OCI-M2 (cell line): ENCODE data around the gene PCLO.

Experiments
- DNase-seq: peaks from one replicate; lab custom pipeline; 2025; ENCODE audit not compliant: unreplicated experiment; lab: John Stamatoyannopoulos, UW

The PCLO gene, protein sequence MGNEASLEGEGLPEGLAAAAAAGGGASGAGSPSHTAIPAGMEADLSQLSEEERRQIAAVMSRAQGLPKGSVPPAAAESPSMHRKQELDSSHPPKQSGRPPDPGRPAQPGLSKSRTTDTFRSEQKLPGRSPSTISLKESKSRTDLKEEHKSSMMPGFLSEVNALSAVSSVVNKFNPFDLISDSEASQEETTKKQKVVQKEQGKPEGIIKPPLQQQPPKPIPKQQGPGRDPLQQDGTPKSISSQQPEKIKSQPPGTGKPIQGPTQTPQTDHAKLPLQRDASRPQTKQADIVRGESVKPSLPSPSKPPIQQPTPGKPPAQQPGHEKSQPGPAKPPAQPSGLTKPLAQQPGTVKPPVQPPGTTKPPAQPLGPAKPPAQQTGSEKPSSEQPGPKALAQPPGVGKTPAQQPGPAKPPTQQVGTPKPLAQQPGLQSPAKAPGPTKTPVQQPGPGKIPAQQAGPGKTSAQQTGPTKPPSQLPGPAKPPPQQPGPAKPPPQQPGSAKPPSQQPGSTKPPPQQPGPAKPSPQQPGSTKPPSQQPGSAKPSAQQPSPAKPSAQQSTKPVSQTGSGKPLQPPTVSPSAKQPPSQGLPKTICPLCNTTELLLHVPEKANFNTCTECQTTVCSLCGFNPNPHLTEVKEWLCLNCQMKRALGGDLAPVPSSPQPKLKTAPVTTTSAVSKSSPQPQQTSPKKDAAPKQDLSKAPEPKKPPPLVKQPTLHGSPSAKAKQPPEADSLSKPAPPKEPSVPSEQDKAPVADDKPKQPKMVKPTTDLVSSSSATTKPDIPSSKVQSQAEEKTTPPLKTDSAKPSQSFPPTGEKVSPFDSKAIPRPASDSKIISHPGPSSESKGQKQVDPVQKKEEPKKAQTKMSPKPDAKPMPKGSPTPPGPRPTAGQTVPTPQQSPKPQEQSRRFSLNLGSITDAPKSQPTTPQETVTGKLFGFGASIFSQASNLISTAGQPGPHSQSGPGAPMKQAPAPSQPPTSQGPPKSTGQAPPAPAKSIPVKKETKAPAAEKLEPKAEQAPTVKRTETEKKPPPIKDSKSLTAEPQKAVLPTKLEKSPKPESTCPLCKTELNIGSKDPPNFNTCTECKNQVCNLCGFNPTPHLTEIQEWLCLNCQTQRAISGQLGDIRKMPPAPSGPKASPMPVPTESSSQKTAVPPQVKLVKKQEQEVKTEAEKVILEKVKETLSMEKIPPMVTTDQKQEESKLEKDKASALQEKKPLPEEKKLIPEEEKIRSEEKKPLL (N-terminal part only)

DNA sequence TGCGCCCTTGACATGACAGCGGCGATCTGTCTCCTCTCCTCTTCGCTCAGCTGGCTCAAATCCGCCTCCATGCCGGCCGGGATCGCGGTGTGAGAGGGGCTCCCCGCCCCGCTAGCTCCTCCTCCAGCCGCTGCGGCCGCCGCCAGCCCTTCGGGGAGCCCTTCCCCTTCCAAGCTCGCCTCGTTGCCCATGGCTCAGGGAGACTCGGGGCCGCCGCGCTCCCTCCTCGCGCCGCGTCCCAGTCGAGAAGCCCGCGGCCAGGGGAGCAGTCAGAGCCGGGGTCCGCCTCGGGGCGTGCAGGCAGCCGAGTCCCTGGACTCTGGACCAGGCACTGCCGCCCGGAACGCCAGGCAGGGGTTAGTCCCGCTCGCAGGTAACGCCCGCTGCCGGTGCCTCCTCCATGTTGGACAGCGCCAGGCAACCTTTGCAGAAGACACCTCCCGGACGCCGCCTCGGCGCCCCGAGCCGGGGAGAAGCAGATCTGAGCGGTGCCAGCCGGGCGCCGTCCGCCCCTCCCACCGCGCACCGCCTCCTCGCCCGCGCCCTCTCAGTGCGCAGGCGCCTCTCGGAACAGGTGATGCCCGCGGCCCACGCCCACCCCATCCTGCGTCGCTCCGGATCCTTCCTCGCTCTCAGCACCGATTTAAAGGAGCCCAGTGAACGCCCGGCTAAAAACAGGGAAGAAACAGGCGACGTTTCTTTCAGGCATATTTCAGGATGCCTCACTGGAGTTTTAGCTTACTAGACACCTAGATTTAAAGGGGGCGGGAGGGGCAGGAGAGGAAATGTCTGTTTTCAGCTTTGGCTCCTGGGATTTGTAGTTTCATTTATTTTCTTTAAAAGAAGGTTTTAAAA lies at the start of gene PCLO:
Gene PCLO (minus strand): TSS at position 483 of the 855 bp plus-strand sequence. CDS start 292 bp downstream, at position 191.
- DNase-seq = peak; percentile 29

DNA sequence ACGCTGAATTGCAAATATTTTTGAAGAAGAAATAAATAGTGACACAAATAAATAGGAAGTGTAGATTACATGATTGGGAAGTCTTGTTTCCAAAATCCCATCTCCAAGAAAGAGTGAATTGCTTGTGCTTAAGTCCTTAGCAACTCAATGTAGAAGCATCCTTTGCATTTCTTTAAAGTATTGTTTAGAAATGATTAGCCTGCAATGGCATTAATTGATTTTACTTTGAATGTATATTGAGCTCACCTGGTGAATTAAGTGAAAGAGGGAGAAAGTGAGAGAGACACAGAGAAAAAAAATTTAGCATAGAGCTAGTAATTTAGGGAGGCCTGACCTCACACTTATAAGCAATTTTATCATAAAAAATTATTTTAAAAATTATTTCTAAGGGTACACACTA lies 49.0 kb upstream of the PCLO start:
- DNase-seq = no peak

DNA sequence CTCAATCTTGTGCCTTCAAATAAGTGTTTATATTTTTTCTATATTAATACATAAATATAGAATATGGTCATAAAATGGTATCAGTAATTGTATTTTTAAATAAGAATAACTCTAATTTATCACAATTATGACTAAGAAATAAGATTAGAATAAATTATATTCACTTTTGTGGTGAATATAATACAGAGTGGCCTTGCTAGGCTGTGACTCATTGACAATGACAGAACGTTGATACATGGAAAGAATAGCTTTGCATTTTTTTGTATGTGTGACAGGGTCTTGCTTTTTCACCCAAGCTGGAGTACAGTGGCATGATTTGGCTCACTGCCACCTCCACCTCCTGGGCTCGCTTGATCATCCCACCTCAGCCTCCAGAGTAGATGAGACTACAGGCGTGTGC lies 47.8 kb upstream of the PCLO start:
- no peak for DNase-seq

DNA sequence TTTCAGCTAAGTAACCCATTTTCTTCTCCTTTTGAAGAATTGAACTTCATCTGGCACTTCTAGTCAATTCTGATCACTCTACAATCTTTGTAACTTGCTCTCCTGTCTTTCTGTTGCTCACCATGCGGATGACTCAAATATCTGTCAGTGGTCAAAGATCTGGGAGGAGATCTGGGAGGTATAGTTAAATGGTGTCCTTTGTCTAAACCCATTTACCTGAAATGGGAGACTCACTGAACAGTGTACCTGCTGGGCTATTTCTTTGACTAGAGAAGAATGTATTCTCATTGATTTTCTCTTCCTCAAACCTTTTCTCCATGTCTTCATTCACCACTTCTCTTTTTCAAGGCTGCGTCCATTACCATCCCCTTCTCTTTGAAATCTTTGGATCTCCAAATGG lies 42.0 kb upstream of the PCLO start:
- no peak for DNase-seq

DNA sequence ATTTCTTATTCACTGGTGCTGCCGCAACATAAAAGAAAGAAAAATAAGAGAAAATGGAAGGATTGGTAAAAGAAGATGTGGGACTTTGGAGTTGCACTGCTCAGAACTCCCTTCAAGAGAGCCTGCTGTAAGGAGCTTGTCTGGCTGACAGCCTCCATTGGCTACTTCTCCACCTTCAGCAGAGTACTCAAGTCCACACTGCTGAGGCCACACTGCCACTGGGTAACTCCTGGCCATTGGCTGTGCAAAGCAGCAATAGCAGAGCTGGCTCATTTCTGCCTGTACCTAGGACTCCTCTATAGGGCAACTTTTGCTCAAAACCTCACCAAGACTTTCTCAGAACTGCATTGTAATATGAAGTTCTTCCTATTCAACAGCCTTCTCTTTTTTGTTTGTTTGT lies 38.7 kb upstream of the PCLO start:
- DNase-seq = no peak

DNA sequence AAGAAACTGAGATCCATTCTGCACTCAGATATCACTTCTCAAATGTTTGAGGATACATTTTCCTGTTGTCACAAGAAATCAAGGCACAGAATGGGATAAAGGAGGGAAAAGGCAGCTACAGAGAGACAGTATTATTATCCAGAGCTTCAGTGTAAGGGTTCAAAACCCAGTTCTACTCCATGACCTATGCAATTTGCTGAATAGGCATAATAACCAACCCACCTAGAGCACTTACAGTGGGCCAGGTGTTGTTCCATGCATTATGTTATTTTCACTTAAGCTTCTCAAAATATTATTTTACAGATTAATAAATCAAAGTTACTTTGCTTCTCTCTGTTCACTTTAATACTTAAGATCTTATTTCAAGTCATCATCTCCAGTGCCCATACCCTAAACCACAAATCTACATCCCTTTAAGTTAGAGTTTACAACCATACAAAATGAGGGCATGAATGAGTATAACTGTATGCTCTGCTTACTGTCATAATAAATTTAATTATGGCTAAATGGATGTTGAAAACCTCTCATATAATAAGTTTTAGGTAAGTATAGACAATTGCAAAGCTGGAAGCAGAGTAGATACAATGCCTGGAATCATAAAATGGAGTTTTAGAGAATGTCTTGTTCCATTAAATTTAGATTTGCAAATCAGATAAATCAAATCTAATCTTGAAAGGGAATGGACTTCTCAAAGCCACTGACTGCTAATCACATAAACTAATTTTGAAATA lies 28.1 kb upstream of the PCLO start:
- no peak for DNase-seq

DNA sequence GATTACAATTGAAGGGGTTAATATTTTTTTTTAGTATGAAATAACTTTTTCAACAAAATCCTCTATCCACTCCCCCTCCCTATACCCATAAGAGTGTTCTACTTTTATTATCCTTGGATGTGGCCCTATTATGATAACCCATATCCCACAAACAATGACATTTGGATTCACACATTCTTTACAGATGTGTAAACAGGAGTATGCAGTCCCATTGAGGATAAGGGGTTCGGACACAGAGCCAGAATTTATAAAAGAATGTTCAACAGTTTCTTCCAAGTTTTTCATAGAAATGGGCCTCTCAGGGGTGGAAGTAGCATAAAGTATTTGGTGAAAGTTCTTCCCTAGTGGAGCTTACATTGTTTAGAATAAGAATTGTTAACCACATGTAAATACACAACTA lies 16.1 kb upstream of the PCLO start:
- DNase-seq = no peak

DNA sequence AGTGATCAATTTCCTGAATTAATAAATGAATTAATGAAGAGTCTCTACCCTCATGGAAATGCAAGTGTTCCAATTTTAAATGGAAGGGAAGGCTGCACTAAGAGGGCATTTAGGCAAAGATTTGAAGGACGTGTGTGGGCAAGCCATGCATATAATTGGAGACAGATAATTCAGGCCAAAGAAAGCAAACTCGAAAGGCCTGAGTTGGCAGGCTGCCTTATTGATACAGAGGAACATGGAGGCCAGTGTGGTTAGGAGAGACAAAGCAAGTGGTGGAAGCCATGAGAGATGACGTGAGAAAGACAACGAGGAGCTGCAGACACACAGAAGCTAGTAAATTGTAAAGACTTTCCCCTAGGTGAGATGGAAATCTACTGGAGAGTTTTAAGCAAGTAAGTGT lies 15.4 kb upstream of the PCLO start:
- no peak for DNase-seq

DNA sequence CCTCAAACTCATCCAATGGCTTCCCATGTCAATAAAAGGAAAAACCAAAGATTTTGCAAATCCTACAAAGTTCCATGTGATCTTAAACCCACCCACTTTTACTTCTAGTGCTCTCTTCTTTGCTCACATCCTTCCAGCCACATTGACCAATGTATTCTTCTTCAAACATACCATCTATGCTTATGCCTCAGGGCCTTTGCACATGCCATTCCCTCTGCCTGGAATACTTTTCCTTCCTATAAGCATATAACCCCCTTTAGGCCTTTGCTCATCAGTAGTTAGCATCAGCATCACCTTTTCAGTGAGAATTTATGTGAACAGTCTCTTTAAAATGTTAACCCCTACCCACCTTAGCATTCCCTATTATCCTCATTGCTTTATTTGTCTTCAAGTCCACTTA lies 11.0 kb upstream of the PCLO start:
- DNase-seq = no peak

DNA sequence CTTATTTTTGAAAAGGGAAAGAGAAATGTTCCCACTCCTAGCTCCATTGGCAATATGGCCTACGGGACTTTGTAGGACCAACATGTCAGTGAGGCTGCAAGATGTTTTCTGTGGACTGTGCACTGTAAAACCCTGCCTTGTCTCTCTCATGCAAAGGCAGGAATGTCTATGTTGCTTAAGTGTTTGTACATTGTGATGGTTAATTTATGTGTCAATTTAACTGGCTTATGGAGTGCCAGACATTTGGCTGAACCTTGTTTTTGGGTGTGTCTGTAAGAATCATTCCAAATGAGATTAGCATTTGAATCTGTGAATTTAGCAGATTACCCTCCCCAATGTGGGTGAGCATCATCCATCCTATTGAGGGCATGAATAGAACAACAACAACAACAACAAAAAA lies 4.1 kb upstream of the PCLO start:
- DNase-seq = no peak

DNA sequence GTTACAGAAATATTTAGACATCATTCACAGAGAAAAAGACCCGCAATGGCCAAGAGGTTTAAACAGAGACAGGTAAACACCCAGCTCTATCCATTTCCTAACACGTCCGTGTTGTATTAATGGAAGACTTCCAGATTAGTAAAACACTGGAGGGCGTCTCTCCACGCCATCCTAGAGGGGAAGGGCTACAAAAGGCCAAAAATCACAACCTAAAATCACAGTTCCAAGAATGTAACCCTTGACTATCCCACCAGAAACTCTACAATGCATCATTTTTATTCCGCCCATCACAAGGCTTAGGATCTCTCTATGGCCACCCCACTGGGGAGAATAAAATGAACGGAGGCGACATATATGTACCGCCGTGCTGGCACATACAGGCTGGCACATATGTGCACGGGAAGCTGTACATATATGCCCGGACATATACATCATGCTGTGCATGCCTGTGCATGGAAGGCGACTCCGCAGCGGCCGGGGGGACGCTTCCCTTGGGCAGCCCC lies 734 bp downstream of the PCLO start:
- DNase-seq = no peak

DNA sequence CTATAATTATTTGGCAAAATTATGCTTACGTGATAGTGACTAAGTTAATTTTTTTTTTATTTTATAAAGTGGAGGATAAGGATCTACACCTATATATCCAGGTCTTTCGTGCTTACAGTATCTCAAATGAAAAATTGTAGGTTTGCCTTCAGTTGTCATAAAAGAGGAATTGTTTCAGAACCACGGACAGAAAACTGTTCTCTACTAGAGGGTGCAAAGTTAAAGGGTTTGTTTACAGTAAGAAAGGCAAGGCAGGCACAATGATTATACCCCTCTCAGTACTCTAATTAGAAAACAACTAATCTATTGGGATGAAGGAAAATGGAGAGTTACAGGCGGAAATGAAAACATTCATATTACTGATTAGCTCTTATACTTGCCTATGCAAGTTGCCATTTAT lies 1.5 kb downstream of the PCLO start:
- no peak for DNase-seq

DNA sequence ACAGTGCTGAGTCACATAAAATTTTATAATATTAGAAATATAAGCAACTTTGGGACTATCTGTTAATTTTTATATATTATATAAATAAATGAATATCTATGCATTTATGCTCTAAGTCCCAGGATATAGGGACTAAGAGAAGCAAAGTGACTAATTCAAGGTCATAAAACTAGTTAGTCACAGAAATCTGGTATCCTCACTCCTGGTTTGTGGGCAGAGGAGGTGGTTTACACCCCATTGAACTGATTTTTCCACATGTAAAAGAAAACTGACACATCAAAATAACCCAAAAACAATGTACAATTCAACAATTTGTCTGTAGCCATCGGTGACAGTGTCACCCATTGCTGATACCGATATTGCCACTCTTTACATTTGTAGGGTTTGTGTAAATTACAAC lies 3.0 kb downstream of the PCLO start:
- no peak for DNase-seq

DNA sequence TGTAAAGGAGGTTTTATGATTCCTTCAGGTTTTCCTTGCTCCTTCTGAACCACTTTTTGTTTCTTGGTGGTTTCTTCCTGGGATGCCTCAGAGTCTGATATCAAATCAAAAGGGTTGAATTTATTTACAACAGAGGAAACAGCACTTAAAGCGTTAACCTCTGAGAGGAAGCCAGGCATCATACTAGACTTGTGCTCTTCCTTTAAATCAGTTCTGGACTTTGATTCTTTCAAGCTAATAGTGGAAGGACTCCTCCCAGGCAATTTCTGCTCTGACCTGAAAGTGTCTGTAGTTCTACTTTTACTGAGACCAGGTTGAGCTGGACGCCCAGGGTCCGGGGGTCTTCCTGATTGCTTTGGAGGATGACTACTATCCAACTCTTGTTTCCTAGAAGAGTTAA lies 6.7 kb downstream of the PCLO start:
- DNase-seq = no peak

DNA sequence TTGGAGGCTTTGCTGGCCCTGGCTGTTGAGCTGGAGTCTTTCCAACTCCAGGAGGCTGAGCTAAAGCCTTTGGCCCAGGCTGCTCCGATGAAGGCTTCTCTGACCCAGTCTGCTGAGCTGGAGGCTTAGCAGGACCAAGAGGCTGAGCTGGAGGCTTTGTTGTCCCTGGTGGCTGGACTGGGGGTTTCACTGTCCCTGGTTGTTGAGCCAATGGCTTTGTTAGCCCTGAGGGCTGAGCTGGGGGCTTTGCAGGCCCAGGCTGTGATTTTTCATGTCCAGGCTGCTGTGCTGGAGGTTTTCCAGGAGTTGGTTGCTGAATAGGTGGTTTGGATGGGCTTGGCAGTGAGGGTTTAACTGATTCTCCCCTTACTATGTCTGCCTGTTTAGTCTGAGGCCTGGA lies 7.3 kb downstream of the PCLO start:
- no peak for DNase-seq

DNA sequence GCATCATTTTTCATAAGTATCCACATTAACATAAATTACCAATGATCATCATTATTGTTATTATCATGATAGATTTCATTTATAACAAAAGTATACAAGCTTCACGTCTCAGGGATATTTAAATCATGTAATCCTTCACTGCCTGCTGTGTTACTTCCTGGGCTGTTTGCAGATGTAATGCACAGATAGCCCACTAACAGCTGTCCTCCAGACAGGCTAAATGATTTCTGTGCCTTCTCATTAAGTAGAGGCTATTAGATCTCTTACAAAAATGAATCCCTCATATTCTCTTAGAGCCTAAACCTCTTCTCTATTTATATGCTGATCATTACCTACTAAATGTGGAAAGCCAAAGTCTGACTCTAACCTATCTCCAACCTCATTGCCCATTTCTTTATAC lies 9.3 kb downstream of the PCLO start:
- no peak for DNase-seq

DNA sequence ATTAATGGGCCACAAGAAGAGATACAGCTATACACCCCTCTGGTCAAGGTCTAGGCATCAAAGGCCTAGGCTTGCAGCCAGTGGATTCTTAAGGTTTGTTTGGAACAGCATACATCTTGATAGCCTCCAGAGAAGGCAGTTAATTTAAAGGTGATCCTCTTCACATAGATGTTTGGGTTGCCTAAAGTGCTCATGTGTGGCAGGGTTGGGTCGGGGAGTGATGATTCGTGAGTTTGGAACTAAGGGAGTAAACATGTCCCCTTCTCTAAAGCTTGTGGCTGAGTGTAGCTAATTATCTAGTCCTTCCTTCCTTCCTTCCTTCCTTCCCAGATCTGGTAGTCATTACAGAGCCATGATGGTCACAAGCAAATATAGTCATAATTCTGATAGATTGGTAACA lies 12.4 kb downstream of the PCLO start:
- no peak for DNase-seq

DNA sequence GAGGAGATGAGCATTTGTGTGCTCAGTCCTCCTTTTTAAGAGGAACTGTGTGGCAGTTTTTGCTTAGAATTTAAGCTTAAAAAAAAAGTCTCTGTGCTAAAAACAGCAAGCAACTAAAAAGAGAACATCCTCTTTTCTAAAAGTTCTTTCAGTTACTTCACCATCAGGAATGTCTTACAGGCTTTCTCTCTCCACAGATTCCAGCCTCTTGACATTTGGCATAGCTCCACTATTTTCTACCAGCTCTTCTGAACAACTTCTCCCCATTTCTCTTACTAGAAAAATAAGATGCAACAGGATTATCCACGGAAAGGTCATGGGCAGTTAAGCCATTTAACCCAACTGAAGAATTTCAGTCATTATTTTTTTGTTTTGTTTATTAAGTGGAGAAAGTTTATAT lies 13.2 kb downstream of the PCLO start:
- no peak for DNase-seq

DNA sequence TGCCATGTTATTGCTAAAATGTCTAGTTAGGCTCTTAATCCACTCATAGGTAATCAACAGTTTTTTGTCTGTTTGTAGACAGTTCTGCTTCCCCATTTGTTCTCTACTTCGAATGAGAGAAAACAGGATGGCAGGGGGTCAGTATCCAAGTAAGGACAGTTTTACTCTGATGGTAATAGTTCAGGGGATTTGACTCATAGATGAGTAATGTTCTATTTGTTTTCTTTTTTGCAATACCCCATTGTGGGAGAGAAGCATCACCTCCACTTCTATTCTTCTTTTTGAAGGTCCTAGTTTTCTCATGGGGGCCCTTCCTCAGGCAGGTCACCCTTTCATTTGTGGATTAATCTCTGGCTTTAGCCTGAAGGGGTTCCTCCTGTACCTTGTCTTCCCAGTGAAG lies 13.9 kb downstream of the PCLO start:
- DNase-seq = no peak

DNA sequence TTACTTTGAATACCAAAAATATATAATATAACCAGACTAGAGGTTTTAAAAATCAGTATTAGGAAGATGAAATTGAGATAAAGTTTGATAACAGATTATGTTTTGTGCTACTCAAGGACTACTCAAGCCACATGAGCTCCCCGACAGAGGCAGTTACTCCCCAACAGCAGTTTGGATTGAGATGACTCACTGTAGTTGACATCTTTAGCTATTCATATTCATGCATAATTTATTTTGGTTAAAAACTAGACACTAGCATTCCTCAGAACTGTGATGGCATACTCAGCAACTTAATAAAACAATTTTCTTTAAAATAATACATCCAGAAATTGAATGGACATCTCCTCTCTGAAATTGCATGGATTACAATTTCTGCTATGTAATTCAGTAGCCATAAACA lies 19.6 kb downstream of the PCLO start:
- DNase-seq = no peak
